ENCODE results near the gene PALM2AKAP2.
A peak's percentile ranks its signal among the peaks of the same experiment; 100 is the strongest.

PALM2AKAP2 gene

GRCh38 chr9:109779711-109780452, at the start of gene PALM2AKAP2:
Gene PALM2AKAP2, plus strand, starts transcription at chr9:109780198. Its CDS starts 291 bp downstream, at chr9:109780489.
- DNase-seq (ENCODE audit: low spot score): peak; percentile 13

- no peak for DNase-seq (ENCODE audit: low spot score)
Measured at GRCh38 chr9:109730228-109730627, 49.8 kb upstream of the PALM2AKAP2 start.

GRCh38 chr9:109733690-109734089, 46.3 kb upstream of the PALM2AKAP2 start:
- DNase-seq (ENCODE audit: low spot score): peak; percentile 36

- DNase-seq (ENCODE audit: low spot score): no peak
Measured at GRCh38 chr9:109734814-109735213, 45.2 kb upstream of the PALM2AKAP2 start.

- DNase-seq (ENCODE audit: low spot score): no peak
Measured at GRCh38 chr9:109735801-109736200, 44.2 kb upstream of the PALM2AKAP2 start.

GRCh38 chr9:109737295-109737694, 42.7 kb upstream of the PALM2AKAP2 start:
- DNase-seq (ENCODE audit: low spot score): no peak

- DNase-seq (ENCODE audit: low spot score): no peak
Measured at GRCh38 chr9:109739760-109740159, 40.2 kb upstream of the PALM2AKAP2 start.

GRCh38 chr9:109742776-109743348, 37.1 kb upstream of the PALM2AKAP2 start:
- DNase-seq (ENCODE audit: low spot score): no peak

- DNase-seq (ENCODE audit: low spot score): no peak
Measured at GRCh38 chr9:109743696-109744095, 36.3 kb upstream of the PALM2AKAP2 start.

GRCh38 chr9:109745335-109746283, 34.4 kb upstream of the PALM2AKAP2 start:
- DNase-seq (ENCODE audit: low spot score): no peak

GRCh38 chr9:109751253-109751652, 28.7 kb upstream of the PALM2AKAP2 start:
- no peak for DNase-seq (ENCODE audit: low spot score)

- no peak for DNase-seq (ENCODE audit: low spot score)
Measured at GRCh38 chr9:109753308-109753707, 26.7 kb upstream of the PALM2AKAP2 start.

- DNase-seq (ENCODE audit: low spot score): no peak
Measured at GRCh38 chr9:109755040-109755439, 25.0 kb upstream of the PALM2AKAP2 start.

- DNase-seq (ENCODE audit: low spot score): no peak
Measured at GRCh38 chr9:109759589-109759988, 20.4 kb upstream of the PALM2AKAP2 start.

- DNase-seq (ENCODE audit: low spot score): no peak
Measured at GRCh38 chr9:109765278-109765677, 14.7 kb upstream of the PALM2AKAP2 start.

GRCh38 chr9:109765830-109766229, 14.2 kb upstream of the PALM2AKAP2 start:
- no peak for DNase-seq (ENCODE audit: low spot score)

GRCh38 chr9:109766351-109766750, 13.6 kb upstream of the PALM2AKAP2 start:
- no peak for DNase-seq (ENCODE audit: low spot score)

- no peak for DNase-seq (ENCODE audit: low spot score)
Measured at GRCh38 chr9:109767404-109767803, 12.6 kb upstream of the PALM2AKAP2 start.

- no peak for DNase-seq (ENCODE audit: low spot score)
Measured at GRCh38 chr9:109767814-109768213, 12.2 kb upstream of the PALM2AKAP2 start.

- DNase-seq (ENCODE audit: low spot score): no peak
Measured at GRCh38 chr9:109769250-109769649, 10.7 kb upstream of the PALM2AKAP2 start.

GRCh38 chr9:109770101-109770500, 9.9 kb upstream of the PALM2AKAP2 start:
- DNase-seq (ENCODE audit: low spot score): no peak

GRCh38 chr9:109771087-109771486, 8.9 kb upstream of the PALM2AKAP2 start:
- DNase-seq (ENCODE audit: low spot score): no peak

Data from activated CD4-positive, alpha-beta T cell treated with anti-CD3 and anti-CD28 coated beads, Interleukin-2, Interleukin-4, amounts not matched to agents 100 ng/mL and 50 ng/mL, durations not matched to agents 16 hours and 8 hours (primary cell).